IMR-90 (cell line): ENCODE results near the gene C1GALT1.

ENCODE experiments used
- CEBPB ChIP-seq: IDR thresholded peaks from 2 replicates; pipeline ENCODE4 v1.6.1; 2012; ENCODE audit warnings: low read depth, low read length, improper control_type of control experiment
- MAFK ChIP-seq: IDR thresholded peaks from 2 replicates; pipeline ENCODE4 v1.6.1; 2012; ENCODE audit warnings: low read depth, low read length, improper control_type of control experiment
- MAZ ChIP-seq: IDR thresholded peaks from 2 replicates; pipeline ENCODE4 v1.6.1; 2012; ENCODE audit warnings: low read depth, mild to moderate bottlenecking, low read length, improper control_type of control experiment, moderate library complexity, borderline replicate concordance
- MXI1 ChIP-seq: IDR thresholded peaks from 2 replicates; pipeline ENCODE4 v1.6.1; 2012; ENCODE audit warnings: low read depth, mild to moderate bottlenecking, low read length, moderate library complexity, borderline replicate concordance
- NFE2L2 ChIP-seq: fragments of 150-350 bp; IDR thresholded peaks from 2 replicates; pipeline ENCODE4 v1.6.1; 2016; ENCODE audit warnings: low read depth, mild to moderate bottlenecking, low read length
- POLR2A ChIP-seq: IDR thresholded peaks from 2 replicates; pipeline ENCODE4 v1.6.1; 2012; ENCODE audit warnings: mild to moderate bottlenecking, low read depth, low read length
- RCOR1 ChIP-seq: IDR thresholded peaks from 2 replicates; pipeline ENCODE4 v1.6.1; 2012; ENCODE audit warnings: mild to moderate bottlenecking, low read length, improper control_type of control experiment; ENCODE audit not compliant: insufficient replicate concordance
- RFX5 ChIP-seq: IDR thresholded peaks from 2 replicates; pipeline ENCODE4 v1.8.0; 2012; ENCODE audit warnings: low read depth, mild to moderate bottlenecking, low read length, moderate library complexity
- SMC3 ChIP-seq: fragments of 150-350 bp; IDR thresholded peaks from 2 replicates; pipeline ENCODE4 v1.6.1; 2016; ENCODE audit warnings: low read depth, mild to moderate bottlenecking, antibody characterized with exemption, low read length, moderate library complexity
- TF ChIP-seq, protein P1 (sequence below): conservative IDR thresholded peaks from 2 replicates; pipeline ENCODE4 v1.5.1; 2012; ENCODE audit warnings: mild to moderate bottlenecking, low read depth, low read length, improper control_type of control experiment

- no peak for TF ChIP-seq POLR2A
- TF ChIP-seq MAZ = no peak
- TF ChIP-seq MAFK = no peak
- TF ChIP-seq, protein P1, sequence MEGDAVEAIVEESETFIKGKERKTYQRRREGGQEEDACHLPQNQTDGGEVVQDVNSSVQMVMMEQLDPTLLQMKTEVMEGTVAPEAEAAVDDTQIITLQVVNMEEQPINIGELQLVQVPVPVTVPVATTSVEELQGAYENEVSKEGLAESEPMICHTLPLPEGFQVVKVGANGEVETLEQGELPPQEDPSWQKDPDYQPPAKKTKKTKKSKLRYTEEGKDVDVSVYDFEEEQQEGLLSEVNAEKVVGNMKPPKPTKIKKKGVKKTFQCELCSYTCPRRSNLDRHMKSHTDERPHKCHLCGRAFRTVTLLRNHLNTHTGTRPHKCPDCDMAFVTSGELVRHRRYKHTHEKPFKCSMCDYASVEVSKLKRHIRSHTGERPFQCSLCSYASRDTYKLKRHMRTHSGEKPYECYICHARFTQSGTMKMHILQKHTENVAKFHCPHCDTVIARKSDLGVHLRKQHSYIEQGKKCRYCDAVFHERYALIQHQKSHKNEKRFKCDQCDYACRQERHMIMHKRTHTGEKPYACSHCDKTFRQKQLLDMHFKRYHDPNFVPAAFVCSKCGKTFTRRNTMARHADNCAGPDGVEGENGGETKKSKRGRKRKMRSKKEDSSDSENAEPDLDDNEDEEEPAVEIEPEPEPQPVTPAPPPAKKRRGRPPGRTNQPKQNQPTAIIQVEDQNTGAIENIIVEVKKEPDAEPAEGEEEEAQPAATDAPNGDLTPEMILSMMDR = no peak
- no peak for TF ChIP-seq RCOR1
- no peak for TF ChIP-seq SMC3
- TF ChIP-seq MXI1 = no peak
- TF ChIP-seq RFX5 = no peak
- TF ChIP-seq CEBPB = no peak
- TF ChIP-seq NFE2L2 = no peak
These were observed 32.3 kb downstream of the C1GALT1 start for GRCh38 chr7:7214398-7215347.
